Tibial nerve (tissue), 4 donors: ENCODE data around the gene MRPL42. TPM values are rescaled to one million over a fixed set of nuclear protein-coding genes. Genes with fewer than 3 reads are reported as not detected.

Source experiments
- DNase-seq, 2 donors: peaks; one replicate each; pipeline ENCODE4 v3.0.0-alpha.2; 2019; ENCODE audit warnings: low spot score in 2 of 2
- H3K27ac ChIP-seq, 4 donors: fragments of 200-600 bp; sonication (generic) in 3 of 4; one replicate each; pipeline ENCODE4 v1.5.1; 2017 to 2019; ENCODE audit warnings: mild to moderate bottlenecking in 1 of 4
- H3K27me3 ChIP-seq, 2 donors: fragments of 200-600 bp; sonication (generic) in 1 of 2; one replicate each; pipeline versions ENCODE4 v1.5.1 to v1.6.0; 2017 to 2019
- H3K36me3 ChIP-seq, 3 donors: fragments of 200-600 bp; sonication (generic); one replicate each; pipeline ENCODE4 v1.5.1; 2018 to 2019
- H3K4me1 ChIP-seq, 4 donors: fragments of 200-600 bp; sonication (generic) in 3 of 4; one replicate each; pipeline ENCODE4 v1.5.1; 2017 to 2019
- H3K4me3 ChIP-seq, 4 donors: fragments of 200-600 bp; sonication (generic) in 3 of 4; one replicate each; pipeline ENCODE4 v1.5.1; 2017 to 2019; ENCODE audit warnings: mild to moderate bottlenecking in 1 of 4, moderate library complexity in 1 of 4
- H3K9me3 ChIP-seq, 4 donors: fragments of 200-600 bp; sonication (generic) in 3 of 4; one replicate each; pipeline ENCODE4 v1.5.1; 2017 to 2019
- CTCF ChIP-seq, 5 experiments: fragments of 200-600 bp in 3 of 5; fragments of 450-650 bp in 2 of 5; sonication (generic) in 3 of 5; IDR thresholded peaks; one replicate each; pipeline ENCODE4 v1.5.1; 2016 to 2019; ENCODE audit warnings: antibody characterized with exemption in 5 of 5, mild to moderate bottlenecking in 3 of 5, moderate library complexity in 2 of 5
- EP300 ChIP-seq, 2 donors: sonication (generic); formaldehyde crosslinking; IDR thresholded peaks; one replicate each; pipeline ENCODE4 v1.6.1; 2017; ENCODE audit warnings: antibody characterized with exemption in 2 of 2, mild to moderate bottlenecking in 1 of 2
- POLR2A ChIP-seq, 2 donors: fragments of 450-650 bp; IDR thresholded peaks; one replicate each; pipeline ENCODE4 v1.6.1; 2017; ENCODE audit warnings: antibody characterized with exemption in 2 of 2, mild to moderate bottlenecking in 2 of 2, moderate library complexity in 2 of 2
- WGBS, 2 donors: methylation state at CpG; one replicate each; pipeline ENCODE4 v1.1.5; 2018; 5-methylcytosine and 5-hydroxymethylcytosine counted together
- small RNA-seq: library from RNA; depleted of rRNA; stranded (forward); fragments of <200 nt; gene quantifications from one replicate; pipeline ENCODE3, GENCODE V24; 2016
- total RNA-seq, 4 donors: library from RNA; depleted of rRNA; stranded (reverse); fragments of >200 nt; gene quantifications; one replicate each; pipeline ENCODE4 v1.1.0, GENCODE V29; 2016

The MRPL42 gene
- total RNA-seq, 4 donors from 2014 or later, result 19.7 to 27.3 (median 22.8) TPM

DNA sequence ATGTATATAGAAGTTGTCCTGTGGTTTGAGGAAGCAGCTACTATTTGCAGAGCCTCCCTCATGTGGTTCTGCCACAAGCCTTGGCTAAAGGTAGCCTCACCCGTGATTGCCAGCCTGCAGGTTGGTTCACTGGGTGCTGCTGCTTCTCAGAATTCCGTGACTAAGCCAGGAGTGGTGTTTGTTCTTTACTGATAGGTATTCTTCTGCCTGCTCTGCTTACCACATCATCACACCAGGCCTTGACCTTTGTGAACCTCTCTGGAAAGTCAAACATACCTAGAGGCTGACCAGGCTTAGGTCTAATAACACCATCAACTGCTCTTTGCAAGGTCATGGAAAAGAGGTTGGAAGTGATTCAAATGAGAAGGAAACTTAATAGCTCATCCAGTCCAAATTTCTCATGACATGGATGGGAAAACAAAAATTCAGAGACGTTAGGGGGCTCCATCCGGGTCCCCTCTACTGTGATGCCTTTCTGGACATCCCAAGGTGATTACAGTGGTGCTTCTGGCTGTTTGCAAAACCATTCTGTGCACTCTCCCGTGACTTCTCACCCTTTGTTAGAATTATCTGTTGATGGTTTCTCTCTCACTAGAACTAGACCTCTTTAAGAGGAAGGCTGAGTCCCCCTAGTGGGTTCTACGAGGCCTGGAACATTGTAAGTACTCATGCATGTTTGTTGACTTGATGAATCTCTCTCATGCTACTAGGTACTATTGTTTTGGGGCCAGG is 96.7 kb downstream of the MRPL42 start:
- Histone ChIP-seq H3K27ac (no peak overlapping the region), H3K27me3 (no peaks in the 10 kb centered on the region), H3K36me3 (peaks cover 0 to 4% (median 0%) of the 10 kb centered on the region in 3 donors), H3K4me3 (no peak overlapping the region), H3K4me1 (no peaks in the 10 kb centered on the region), H3K9me3 (peaks cover 0 to 7% (median 0%) of the 10 kb centered on the region in 4 donors)
- no peak for DNase-seq
- 62 to 75% methylated on average over 6 of the region's 6 CpGs for WGBS, 2 donors
- no peak for TF ChIP-seq POLR2A (IDR thresholded peaks at IDR 0.05)
- no peak for TF ChIP-seq CTCF (IDR thresholded peaks at IDR 0.05)
- no peak for TF ChIP-seq EP300 (IDR thresholded peaks at IDR 0.05)

- DNase-seq, result no peak
- Histone ChIP-seq H3K36me3 (peaks cover 0 to 4% (median 0%) of the 10 kb centered on the region in 3 donors), H3K27ac (no peak overlapping the region), H3K4me3 (no peak overlapping the region), H3K27me3 (no peaks in the 10 kb centered on the region), H3K9me3 (peaks cover 0 to 3% (median 0%) of the 10 kb centered on the region in 4 donors), H3K4me1 (peaks cover 0 to 13% (median 2%) of the 10 kb centered on the region in 4 donors)
- 87 to 91% methylated on average over 3 of the region's 3 CpGs for WGBS, 2 donors
- no peak for TF ChIP-seq EP300 (IDR thresholded peaks at IDR 0.05)
- no peak for TF ChIP-seq POLR2A (IDR thresholded peaks at IDR 0.05)
- TF ChIP-seq CTCF (IDR thresholded peaks at IDR 0.05), result no peak
These were observed 98.4 kb downstream of the MRPL42 start for GRCh38 chr12:93565760-93566159.

Small RNA genes lying within 50 kb of the gene (small RNA-seq; reads per million reads assigned to genes)
- not detected for gene RF00019

Other genes with a start within 250 kb of the MRPL42 start
- gene NUDT4, start 89.6 kb upstream of the MRPL42 start, total RNA-seq, result 10 to 100 TPM; 54.4 to 84.3 (median 69.9) TPM
- 10 to 100 TPM; 20.8 to 31.0 (median 29.4) TPM for gene UBE2N, start 25.6 kb upstream of the MRPL42 start, total RNA-seq
- gene SOCS2, start 105.2 kb downstream of the MRPL42 start, total RNA-seq, result 10 to 100 TPM; 18.8 to 76.8 (median 42.0) TPM
- gene CRADD, start 209.9 kb downstream of the MRPL42 start, total RNA-seq, result 10 to 100 TPM; 51.0 to 86.3 (median 56.6) TPM